HG03442 (cell line): ENCODE measurements around the gene SNAI3.

Experiments used
- ATAC-seq: cut with Tn5 transposase; IDR thresholded peaks from one replicate; pipeline ENCODE4 v1.9.1; 2021; ENCODE audit warnings: mild to moderate bottlenecking, moderate library complexity; ENCODE audit not compliant: unreplicated experiment

SNAI3 gene

GRCh38 chr16:88638323-88639230, 47.7 kb downstream of the SNAI3 start, which contains the start of gene IL17C:
Gene IL17C (plus strand): TSS chr16:88638572. CDS start chr16:88638642, 70 bp downstream.
- ATAC-seq: no peak

GRCh38 chr16:88636488-88637265, 49.6 kb downstream of the SNAI3 start:
- no peak for ATAC-seq

GRCh38 chr16:88635671-88636319, 50.5 kb downstream of the SNAI3 start:
- ATAC-seq: no peak

- no peak for ATAC-seq
Observed at GRCh38 chr16:88634994-88635670, 51.2 kb downstream of the SNAI3 start.

- peak; percentile 42 for ATAC-seq
Observed at GRCh38 chr16:88634141-88634993, 51.9 kb downstream of the SNAI3 start.

GRCh38 chr16:88633684-88634140, 52.6 kb downstream of the SNAI3 start:
- ATAC-seq: peak; percentile 34

- ATAC-seq: no peak
Observed at GRCh38 chr16:88632587-88632930, 53.7 kb downstream of the SNAI3 start.

GRCh38 chr16:88631920-88632586, 54.3 kb downstream of the SNAI3 start:
- no peak for ATAC-seq

GRCh38 chr16:88631384-88631783, 54.9 kb downstream of the SNAI3 start:
- ATAC-seq: no peak

- ATAC-seq: no peak
Observed at GRCh38 chr16:88630941-88631340, 55.4 kb downstream of the SNAI3 start.

GRCh38 chr16:88630433-88630832, 55.9 kb downstream of the SNAI3 start:
- ATAC-seq: no peak

GRCh38 chr16:88629835-88630234, 56.5 kb downstream of the SNAI3 start:
- no peak for ATAC-seq

GRCh38 chr16:88628512-88628974, 57.8 kb downstream of the SNAI3 start:
- no peak for ATAC-seq
